ENCODE measurements around the gene TMEM94.

Gene TMEM94

DNA sequence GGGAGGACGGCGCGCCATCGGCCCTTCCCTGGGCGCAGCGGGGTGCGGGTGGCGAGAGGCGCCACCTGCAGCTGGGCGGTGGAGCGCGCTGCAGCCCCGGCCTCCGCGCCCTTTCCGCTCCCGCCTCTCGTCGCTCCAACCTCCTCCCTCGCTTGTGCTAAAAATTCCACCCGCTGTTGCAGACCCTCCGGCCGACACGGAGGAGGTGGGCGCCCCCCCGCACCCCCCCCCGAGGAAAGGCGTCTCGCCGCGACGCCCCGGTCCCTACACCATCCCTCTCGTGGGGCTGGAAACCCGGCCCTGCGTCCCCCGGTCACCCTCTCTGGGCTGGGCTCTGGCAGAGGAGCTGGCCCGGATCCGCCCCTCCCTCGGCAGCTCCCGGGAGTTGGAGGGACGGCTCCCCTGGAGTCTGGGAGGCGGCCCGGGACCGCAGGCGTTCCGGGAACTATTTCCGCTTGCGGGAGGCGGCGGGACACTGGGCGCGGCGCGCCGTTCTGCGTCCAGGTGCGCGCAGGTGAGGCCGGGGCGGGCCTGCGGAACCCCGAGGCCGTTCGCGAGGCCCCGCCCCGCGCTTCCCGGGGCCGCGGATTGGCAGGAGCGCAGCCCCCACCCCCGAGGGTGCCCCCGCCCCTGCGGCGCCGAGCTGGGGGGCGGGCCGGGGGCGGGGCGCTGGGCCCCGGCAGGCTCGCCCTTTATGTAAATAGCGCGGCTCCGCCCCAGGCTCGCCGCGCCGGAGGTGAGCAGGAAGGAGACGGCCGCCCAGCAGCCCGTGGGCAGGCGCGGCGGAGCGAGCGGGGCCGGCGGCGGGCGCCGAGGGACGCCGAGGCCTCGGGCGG lies 68.8 kb downstream of the TMEM94 start, which contains the start of gene LLGL2:
LLGL2 (plus strand) TSS at position 728 of the 836 bp plus-strand sequence. CDS start 17,730 bp downstream, outside the sequence.
- DNase-seq (ENCODE audit: low spot score) = peak; percentile 73

GRCh38 chr17:75525806-75526554 lies 69.5 kb downstream of the TMEM94 start:
- no peak for DNase-seq (ENCODE audit: low spot score)

GRCh38 chr17:75526555-75527270 lies 70.3 kb downstream of the TMEM94 start:
- no peak for DNase-seq (ENCODE audit: low spot score)

DNA sequence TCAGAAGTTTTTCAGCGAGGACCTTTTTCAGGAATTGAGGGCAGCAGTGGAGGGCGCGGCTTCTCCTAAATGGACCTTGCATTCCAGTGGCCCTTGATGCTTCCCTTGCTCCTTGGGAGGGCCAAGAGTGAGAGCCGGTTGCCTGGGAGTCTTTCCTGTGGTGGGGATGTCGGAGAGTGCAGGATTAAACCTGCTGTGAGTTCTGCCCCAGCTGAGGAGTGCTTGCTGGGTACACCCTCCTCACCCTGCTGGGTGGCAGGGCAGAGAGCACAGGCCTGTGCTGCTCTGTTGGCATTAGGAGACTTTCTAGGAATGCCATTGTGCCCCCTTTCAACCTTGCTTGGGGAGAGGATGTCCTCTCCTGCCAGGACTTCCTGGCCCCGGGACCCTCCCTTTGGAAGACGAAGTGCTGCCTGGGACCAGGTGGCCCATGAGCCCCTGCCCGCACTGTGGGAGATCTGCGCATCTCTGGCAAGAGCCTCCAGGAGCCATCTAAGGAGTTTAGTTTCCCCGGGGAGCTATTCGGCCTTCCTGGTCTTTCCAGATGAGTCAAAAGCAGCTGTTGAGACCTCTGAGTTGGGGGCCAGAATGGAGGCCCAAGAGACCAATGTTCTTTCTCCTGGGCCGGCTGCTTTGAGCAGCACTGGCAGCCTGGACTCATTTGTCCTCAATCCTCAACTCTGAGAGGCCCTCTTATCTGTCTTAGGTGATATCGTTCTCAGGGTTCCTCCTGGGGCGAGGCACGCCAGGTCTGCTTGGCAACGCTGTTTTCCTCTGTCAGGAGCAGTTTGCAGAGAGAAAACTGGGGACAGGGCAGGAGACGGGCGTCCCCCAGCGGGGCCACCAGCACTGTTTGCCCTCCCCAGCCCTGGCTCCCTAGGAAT lies 74.6 kb downstream of the TMEM94 start:
- no peak for DNase-seq (ENCODE audit: low spot score)

- no peak for DNase-seq (ENCODE audit: low spot score)
These were observed 75.3 kb downstream of the TMEM94 start for GRCh38 chr17:75531721-75532072.

DNA sequence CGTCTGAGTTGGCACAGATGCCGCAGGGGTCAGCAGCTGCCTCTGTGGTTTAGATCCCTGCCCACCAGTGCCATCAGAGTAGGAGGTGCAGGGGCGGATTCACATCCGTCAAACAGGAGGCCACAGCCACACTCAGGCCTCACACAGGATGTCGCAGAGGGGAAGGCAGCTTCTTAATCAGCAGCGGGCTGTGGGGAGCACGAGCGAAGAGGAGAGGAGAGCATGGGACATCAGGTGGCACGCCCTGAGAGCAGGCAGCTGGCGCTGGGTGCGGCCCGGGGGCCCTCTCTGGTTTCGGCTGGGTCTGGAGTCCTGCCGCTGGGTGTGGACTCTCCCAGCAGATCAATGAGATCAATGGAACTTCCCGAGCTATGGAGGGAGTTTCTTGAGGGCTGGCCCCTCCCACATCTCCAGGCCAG lies 78.7 kb downstream of the TMEM94 start:
- no peak for DNase-seq (ENCODE audit: low spot score)

- no peak for DNase-seq (ENCODE audit: low spot score)
These were observed 79.4 kb downstream of the TMEM94 start for GRCh38 chr17:75535871-75536270.

DNA sequence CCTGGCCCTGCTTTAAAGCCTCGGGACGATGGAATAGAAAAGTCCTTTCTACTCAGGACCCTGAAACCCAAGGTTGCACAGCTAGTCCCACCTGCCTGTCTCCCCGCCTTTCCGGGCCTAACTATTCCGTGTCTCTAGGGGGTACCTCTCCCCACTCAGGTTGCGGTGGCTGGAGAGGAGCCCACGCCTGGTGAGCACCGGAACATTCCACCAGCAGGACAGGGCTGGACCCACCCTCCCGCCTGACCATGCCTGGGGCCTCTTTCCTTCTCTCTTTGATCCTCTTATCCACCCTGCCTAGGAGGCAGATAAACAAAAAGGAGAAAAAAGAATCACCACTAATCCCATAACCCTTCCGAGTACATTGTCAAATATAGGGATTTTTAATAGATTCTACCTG lies 79.9 kb downstream of the TMEM94 start:
- no peak for DNase-seq (ENCODE audit: low spot score)

- no peak for DNase-seq (ENCODE audit: low spot score)
These were observed 83.7 kb downstream of the TMEM94 start for GRCh38 chr17:75539967-75540729.

GRCh38 chr17:75540923-75541503 lies 84.6 kb downstream of the TMEM94 start:
- DNase-seq (ENCODE audit: low spot score) = no peak

DNA sequence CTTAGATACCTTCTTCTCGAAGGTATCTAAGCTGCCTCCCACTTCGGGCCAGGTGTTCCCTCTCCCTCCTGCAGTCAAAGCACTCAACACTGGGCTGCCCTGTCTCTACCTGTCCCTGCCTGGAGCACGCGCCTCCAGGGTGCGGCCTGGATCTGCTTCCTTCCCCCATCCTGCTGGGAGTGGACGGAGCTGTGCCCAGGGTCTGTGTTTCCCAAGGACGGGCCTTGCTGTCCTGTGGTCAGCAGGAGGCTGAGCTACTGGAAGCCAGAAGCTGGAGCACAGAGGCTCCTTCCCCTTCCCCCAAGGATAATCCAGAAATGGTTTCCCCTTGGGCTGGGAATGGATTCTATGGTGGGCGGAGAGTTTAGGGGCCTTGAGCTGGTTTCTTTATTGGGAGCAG lies 85.8 kb downstream of the TMEM94 start:
- DNase-seq (ENCODE audit: low spot score) = no peak

GRCh38 chr17:75542728-75543336 lies 86.4 kb downstream of the TMEM94 start:
- no peak for DNase-seq (ENCODE audit: low spot score)

DNA sequence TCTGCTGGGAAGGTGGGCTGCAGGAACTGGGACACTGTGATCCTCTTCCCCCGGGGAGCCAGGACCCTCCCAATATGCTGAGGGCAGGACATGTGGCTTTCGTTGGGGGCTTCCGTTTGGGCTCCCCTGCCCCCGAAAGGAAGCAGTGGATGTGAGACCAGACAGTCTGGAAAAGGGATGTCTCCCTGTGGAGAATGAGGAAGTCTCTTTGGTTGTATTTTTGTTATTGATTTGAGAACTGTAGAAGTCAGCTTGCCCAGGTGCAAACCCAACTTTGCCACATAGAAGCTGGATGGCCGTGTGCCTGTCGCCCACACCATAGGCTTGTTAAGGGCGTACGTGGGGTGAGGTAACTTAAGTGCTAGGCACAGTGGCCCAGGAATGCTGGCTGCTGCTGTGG lies 87.8 kb downstream of the TMEM94 start:
- no peak for DNase-seq (ENCODE audit: low spot score)

DNA sequence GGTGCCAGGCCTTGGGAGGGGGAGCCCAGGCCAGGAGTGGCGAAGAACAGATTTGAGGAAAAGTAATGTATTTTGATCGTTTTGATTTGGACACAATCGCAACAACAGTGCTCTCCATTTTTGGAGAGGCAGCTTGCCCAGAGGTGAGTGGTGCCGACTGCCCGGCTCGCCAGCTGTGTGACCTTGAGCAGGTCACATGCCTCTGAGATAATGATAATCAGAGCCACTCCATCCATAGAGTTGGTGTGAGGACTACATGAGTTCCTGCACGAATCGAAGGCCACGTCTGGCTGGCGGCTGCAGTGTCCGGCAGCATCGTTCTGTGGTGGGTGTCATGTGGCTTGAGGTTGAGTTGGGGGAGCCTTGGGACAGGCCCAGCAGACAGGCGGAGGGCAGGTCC lies 89.7 kb downstream of the TMEM94 start:
- no peak for DNase-seq (ENCODE audit: low spot score)

DNA sequence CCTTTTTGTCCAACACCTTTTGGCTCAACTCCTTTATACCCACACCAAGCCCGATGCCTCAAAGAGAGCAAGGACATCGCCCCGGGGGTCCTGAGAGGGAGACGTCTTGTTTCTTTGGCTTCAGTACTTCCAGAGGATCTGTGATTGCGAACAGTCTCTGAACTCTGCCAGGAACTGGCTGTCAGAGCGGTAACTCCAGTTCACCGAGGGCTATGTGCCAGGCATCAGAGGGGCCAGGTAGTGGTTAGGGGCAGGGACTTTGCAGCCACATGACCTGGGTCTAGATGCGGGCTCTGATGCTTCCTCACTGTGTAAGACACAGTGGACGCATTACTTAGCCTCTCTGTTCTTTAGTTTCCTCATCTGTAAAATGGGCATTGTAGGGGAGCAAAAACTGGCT lies 90.7 kb downstream of the TMEM94 start:
- DNase-seq (ENCODE audit: low spot score) = no peak

DNA sequence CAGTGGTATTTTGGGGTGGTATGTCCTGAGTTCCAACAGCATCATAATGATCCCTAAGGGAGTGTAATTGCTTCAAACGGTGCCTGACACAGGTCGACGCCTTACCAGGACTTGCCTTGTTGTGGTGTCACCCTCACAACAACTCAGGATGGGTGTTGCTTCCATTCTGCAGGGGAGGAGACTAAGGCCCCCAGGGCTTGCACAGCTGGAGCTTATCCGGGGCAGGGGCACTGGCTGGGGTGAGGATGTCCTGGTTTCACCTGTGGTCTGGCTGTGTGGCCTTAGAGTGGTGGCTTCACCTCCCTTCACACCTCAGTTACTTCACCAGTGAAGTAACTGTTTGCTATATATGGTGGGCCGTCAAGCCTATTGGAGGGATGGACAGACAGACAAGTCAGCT lies 92.4 kb downstream of the TMEM94 start:
- no peak for DNase-seq (ENCODE audit: low spot score)

Data from SK-N-DZ (cell line).